ENCODE results near the gene PLEKHM2. TPM values are rescaled to one million over a fixed set of nuclear protein-coding genes. Genes with fewer than 3 reads are reported as not detected.

PLEKHM2 gene
- total and polyA plus RNA-seq, 4 donors = 32.5 to 79.2 (median 63.1) TPM

- H3K9ac ChIP-seq (ENCODE audit: insufficient read depth in 1 of 2, low read length in 2 of 2) = no peak overlapping the region
- no peak for TF ChIP-seq CTCF (IDR thresholded peaks at IDR 0.05; ENCODE audit: control extremely low read depth, extremely low read depth)
- ATAC-seq (ENCODE audit: insufficient read depth, low FRiP score) (no peak), DNase-seq (no peak)
- no peaks in the 10 kb centered on the region for H3K27me3 ChIP-seq (ENCODE audit: control insufficient read depth in 3 of 3, insufficient read depth in 3 of 3, low read length in 2 of 3)
- H3K36me3 ChIP-seq (ENCODE audit: control insufficient read depth in 4 of 4, insufficient read depth in 4 of 4, low read length in 4 of 4) = no peaks in the 10 kb centered on the region
- H3K4me3 ChIP-seq = no peak overlapping the region
- peak overlapping the region in 1 of 2 donors; percentile 25 for H3K27ac ChIP-seq (ENCODE audit: low read depth in 1 of 2, low read length in 1 of 2)
- 84 to 90% methylated on average over 5 of the region's 5 CpGs for WGBS, 2 donors
- peaks cover 0 to 25% (median 17%) of the 10 kb centered on the region in 5 donors for H3K4me1 ChIP-seq (ENCODE audit: control insufficient read depth in 5 of 5, insufficient read depth in 5 of 5, low read length in 5 of 5)
- no peaks in the 10 kb centered on the region for H3K9me3 ChIP-seq (ENCODE audit: control insufficient read depth in 4 of 4, insufficient read depth in 3 of 4, low read length in 3 of 4)
Measured at GRCh38 chr1:15748264-15748663, 64.1 kb downstream of the PLEKHM2 start.

DNA sequence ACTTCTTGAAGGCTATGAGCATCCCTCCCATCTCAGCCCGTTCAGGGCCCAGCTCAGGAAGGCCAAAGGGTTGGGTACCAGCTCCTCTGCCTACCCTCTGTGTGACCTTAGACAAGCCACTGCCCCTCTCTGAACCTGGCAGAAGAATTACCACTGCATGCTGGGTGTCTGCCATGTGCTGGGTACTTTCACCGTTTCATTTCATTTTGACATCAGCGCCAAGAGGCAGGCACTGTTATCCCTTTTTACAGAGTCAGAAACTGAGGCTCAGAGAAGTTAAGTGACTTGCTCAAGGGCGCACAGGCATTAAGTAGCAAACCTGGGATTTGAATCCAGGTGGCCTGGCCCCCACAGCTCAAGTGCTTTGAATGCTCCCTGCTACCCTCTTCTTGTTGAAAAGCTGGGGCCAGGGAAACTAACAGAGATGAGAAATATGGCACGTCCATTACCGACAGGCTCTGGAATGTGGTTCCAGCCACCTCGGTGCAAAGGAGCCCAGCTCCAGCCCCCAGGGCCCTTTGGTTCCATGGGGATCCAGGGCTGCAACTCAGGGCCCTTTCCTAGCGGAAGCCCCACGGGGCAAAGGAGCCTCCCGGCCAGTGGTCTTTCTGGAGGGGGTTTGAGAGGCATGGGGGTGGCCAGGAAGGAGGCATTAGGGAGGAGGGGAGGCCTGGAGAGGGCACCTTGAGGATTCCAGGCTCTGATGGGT, 64.7 kb downstream of the PLEKHM2 start:
- Histone ChIP-seq H3K9me3 (ENCODE audit: control insufficient read depth in 4 of 4, insufficient read depth in 3 of 4, low read length in 3 of 4) (no peaks in the 10 kb centered on the region), H3K36me3 (ENCODE audit: control insufficient read depth in 4 of 4, insufficient read depth in 4 of 4, low read length in 4 of 4) (no peaks in the 10 kb centered on the region), H3K4me3 (no peak overlapping the region), H3K4me1 (ENCODE audit: control insufficient read depth in 5 of 5, insufficient read depth in 5 of 5, low read length in 5 of 5) (peaks cover 0 to 25% (median 17%) of the 10 kb centered on the region in 5 donors), H3K27me3 (ENCODE audit: control insufficient read depth in 3 of 3, insufficient read depth in 3 of 3, low read length in 2 of 3) (no peaks in the 10 kb centered on the region), H3K9ac (ENCODE audit: insufficient read depth in 1 of 2, low read length in 2 of 2) (no peak overlapping the region), H3K27ac (ENCODE audit: low read depth in 1 of 2, low read length in 1 of 2) (peak overlapping the region in 1 of 2 donors; percentile 43)
- ATAC-seq (ENCODE audit: insufficient read depth, low FRiP score) (no peak), DNase-seq (no peak)
- TF ChIP-seq CTCF (IDR thresholded peaks at IDR 0.05; ENCODE audit: control extremely low read depth, extremely low read depth) = no peak
- WGBS, 2 donors = 81 to 86% methylated on average over 10 of the region's 10 CpGs

DNA sequence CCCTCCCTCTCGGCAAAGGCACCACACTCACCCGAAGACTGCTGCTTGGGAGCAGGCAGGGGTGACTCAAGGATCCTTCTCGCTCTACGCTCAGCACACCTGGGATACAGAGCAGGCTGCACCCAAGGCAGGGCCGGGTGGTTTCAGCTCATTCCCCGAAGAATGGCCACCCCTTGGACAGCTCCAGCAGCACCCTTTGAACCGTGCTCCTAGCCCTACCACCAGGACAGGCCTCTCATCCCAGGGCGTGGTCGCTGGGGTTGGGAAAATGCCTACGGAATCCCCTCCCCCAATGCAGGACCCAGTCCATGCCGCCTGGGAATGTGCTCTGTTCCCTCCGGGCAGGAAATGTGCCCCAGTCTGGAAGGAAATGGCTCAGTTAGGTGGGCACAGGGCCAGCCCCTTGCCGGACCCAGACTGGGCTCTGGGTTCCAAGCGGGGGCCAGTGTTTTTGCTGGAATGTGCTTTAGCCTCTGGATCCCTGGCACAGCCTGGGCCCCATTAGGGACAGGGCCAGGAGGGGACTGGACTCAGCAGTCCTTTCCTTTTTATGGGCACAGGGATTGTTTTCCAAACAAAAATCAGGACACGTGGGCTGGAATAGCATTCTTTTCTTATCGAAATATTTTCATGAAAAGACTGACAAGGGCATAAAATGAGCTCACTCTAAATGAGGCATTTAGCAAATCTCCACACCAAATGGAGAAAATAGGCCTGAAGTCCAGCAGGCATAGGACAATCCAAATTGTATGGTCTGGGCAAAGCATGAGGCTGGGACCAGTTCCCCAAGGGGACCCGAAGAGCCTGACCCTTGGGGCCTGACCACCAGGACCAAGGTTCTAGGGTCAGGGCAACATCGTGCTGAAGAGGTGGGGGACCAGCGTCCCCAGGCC, 65.5 kb downstream of the PLEKHM2 start:
- no peak overlapping the region for H3K4me3 ChIP-seq
- H3K9ac ChIP-seq (ENCODE audit: insufficient read depth in 1 of 2, low read length in 2 of 2) = no peak overlapping the region
- DNase-seq = peak; percentile 41 to 61 (median 58)
- no peak for ATAC-seq (ENCODE audit: insufficient read depth, low FRiP score)
- TF ChIP-seq CTCF (IDR thresholded peaks at IDR 0.05; ENCODE audit: control extremely low read depth, extremely low read depth) = no peak
- H3K9me3 ChIP-seq (ENCODE audit: control insufficient read depth in 4 of 4, insufficient read depth in 3 of 4, low read length in 3 of 4) = no peaks in the 10 kb centered on the region
- no peaks in the 10 kb centered on the region for H3K36me3 ChIP-seq (ENCODE audit: control insufficient read depth in 4 of 4, insufficient read depth in 4 of 4, low read length in 4 of 4)
- 55 to 72% methylated on average over 19 of the region's 19 CpGs for WGBS, 2 donors
- peaks cover 0 to 25% (median 17%) of the 10 kb centered on the region in 5 donors for H3K4me1 ChIP-seq (ENCODE audit: control insufficient read depth in 5 of 5, insufficient read depth in 5 of 5, low read length in 5 of 5)
- peak overlapping the region in 1 of 2 donors; percentile 84 for H3K27ac ChIP-seq (ENCODE audit: low read depth in 1 of 2, low read length in 1 of 2)
- no peaks in the 10 kb centered on the region for H3K27me3 ChIP-seq (ENCODE audit: control insufficient read depth in 3 of 3, insufficient read depth in 3 of 3, low read length in 2 of 3)
